Osteocyte (in vitro differentiated cells): ENCODE measurements around the gene DOK7. TPM values are rescaled to one million over a fixed set of nuclear protein-coding genes. Genes with fewer than 3 reads are reported as not detected.

ENCODE experiments used
- DNase-seq: peaks from one replicate; pipeline ENCODE4 v3.0.0; 2021; ENCODE audit warnings: mixed read lengths; ENCODE audit not compliant: unreplicated experiment; ENCODE audit errors: extremely low spot score
- H3K27ac Mint-ChIP-seq: one replicate; pipeline ENCODE4 v1.8.0; 2021; ENCODE audit warnings: mild to moderate bottlenecking, mixed read lengths; ENCODE audit not compliant: unreplicated experiment
- H3K27me3 Mint-ChIP-seq: one replicate; pipeline ENCODE4 v1.8.0; 2021; ENCODE audit warnings: mixed read lengths; ENCODE audit not compliant: unreplicated experiment
- H3K36me3 Mint-ChIP-seq: one replicate; pipeline ENCODE4 v1.8.0; 2021; ENCODE audit warnings: mixed read lengths; ENCODE audit not compliant: unreplicated experiment
- H3K4me1 Mint-ChIP-seq: one replicate; pipeline ENCODE4 v1.8.0; 2021; ENCODE audit warnings: mixed read lengths; ENCODE audit not compliant: unreplicated experiment
- H3K4me3 Mint-ChIP-seq: one replicate; pipeline ENCODE4 v1.8.0; 2021; ENCODE audit warnings: mild to moderate bottlenecking, moderate library complexity, mixed read lengths; ENCODE audit not compliant: unreplicated experiment
- H3K9me3 Mint-ChIP-seq: one replicate; pipeline ENCODE4 v1.8.0; 2021; ENCODE audit warnings: mixed read lengths; ENCODE audit not compliant: unreplicated experiment
- CTCF ChIP-seq: fragments of 200-600 bp; sonication (generic); IDR thresholded peaks from 2 replicates; pipeline ENCODE4 v1.5.0; 2021; ENCODE audit warnings: antibody characterized with exemption, mild to moderate bottlenecking, moderate library complexity
- total RNA-seq: library from RNA; stranded (reverse); gene quantifications from 2 replicates; pipeline ENCODE4 v1.2.1, GENCODE V29; 2021

The DOK7 gene
- total RNA-seq, 1 donor from 2014 or later, result not detected

GRCh38 chr4:3436798-3437581 is 26.1 kb upstream of the DOK7 start:
- no peak overlapping the region for H3K4me3 Mint-ChIP-seq
- no peaks in the 10 kb centered on the region for H3K9me3 Mint-ChIP-seq
- peaks cover 9% of the 10 kb centered on the region for H3K4me1 Mint-ChIP-seq
- no peak for DNase-seq
- TF ChIP-seq CTCF, result no peak
- H3K27ac Mint-ChIP-seq, result no peak overlapping the region
- no peaks in the 10 kb centered on the region for H3K27me3 Mint-ChIP-seq
- no peaks in the 10 kb centered on the region for H3K36me3 Mint-ChIP-seq

GRCh38 chr4:3437582-3437936 is 25.5 kb upstream of the DOK7 start:
- Mint-ChIP-seq H3K4me1 (peaks cover 9% of the 10 kb centered on the region), H3K36me3 (no peaks in the 10 kb centered on the region), H3K9me3 (no peaks in the 10 kb centered on the region), H3K27me3 (no peaks in the 10 kb centered on the region), H3K27ac (no peak overlapping the region), H3K4me3 (no peak overlapping the region)
- no peak for DNase-seq
- TF ChIP-seq CTCF, result no peak

GRCh38 chr4:3437998-3438846 is 24.9 kb upstream of the DOK7 start:
- Mint-ChIP-seq H3K27me3 (no peaks in the 10 kb centered on the region), H3K27ac (no peak overlapping the region), H3K36me3 (no peaks in the 10 kb centered on the region), H3K9me3 (no peaks in the 10 kb centered on the region), H3K4me1 (peaks cover 9% of the 10 kb centered on the region), H3K4me3 (no peak overlapping the region)
- DNase-seq, result no peak
- no peak for TF ChIP-seq CTCF

GRCh38 chr4:3438847-3439180 is 24.3 kb upstream of the DOK7 start:
- no peak overlapping the region for H3K27ac Mint-ChIP-seq
- no peaks in the 10 kb centered on the region for H3K27me3 Mint-ChIP-seq
- no peaks in the 10 kb centered on the region for H3K36me3 Mint-ChIP-seq
- H3K9me3 Mint-ChIP-seq, result no peaks in the 10 kb centered on the region
- H3K4me3 Mint-ChIP-seq, result no peak overlapping the region
- no peak for DNase-seq
- H3K4me1 Mint-ChIP-seq, result peaks cover 9% of the 10 kb centered on the region
- no peak for TF ChIP-seq CTCF

- H3K27me3 Mint-ChIP-seq, result no peaks in the 10 kb centered on the region
- DNase-seq, result no peak
- no peaks in the 10 kb centered on the region for H3K36me3 Mint-ChIP-seq
- no peaks in the 10 kb centered on the region for H3K9me3 Mint-ChIP-seq
- H3K4me1 Mint-ChIP-seq, result peaks cover 9% of the 10 kb centered on the region
- H3K4me3 Mint-ChIP-seq, result no peak overlapping the region
- no peak overlapping the region for H3K27ac Mint-ChIP-seq
- TF ChIP-seq CTCF, result no peak
Observed at GRCh38 chr4:3439391-3439790, 23.7 kb upstream of the DOK7 start.
